Ascending aorta (tissue), 2 donors: ENCODE results near the gene FAF2. TPM values are rescaled to one million over a fixed set of nuclear protein-coding genes. Genes with fewer than 3 reads are reported as not detected.

Experiments
- DNase-seq, 2 donors: peaks; one replicate each; pipeline ENCODE4 v3.0.0-alpha.2; 2019; ENCODE audit warnings: low spot score in 2 of 2
- H3K27ac ChIP-seq, 2 donors: fragments of 200-600 bp; sonication (generic); one replicate each; pipeline ENCODE4 v1.5.1; 2016 to 2017; ENCODE audit warnings: mild to moderate bottlenecking in 1 of 2
- H3K27me3 ChIP-seq: fragments of 200-600 bp; sonication (generic); one replicate; pipeline ENCODE4 v1.5.1; 2017
- H3K36me3 ChIP-seq, 2 donors: fragments of 200-600 bp; sonication (generic); one replicate each; pipeline ENCODE4 v1.5.1; 2016
- H3K4me1 ChIP-seq, 2 donors: fragments of 200-600 bp; sonication (generic); one replicate each; pipeline ENCODE4 v1.5.1; 2016 to 2017; ENCODE audit warnings: mild to moderate bottlenecking in 1 of 2
- H3K4me3 ChIP-seq, 2 donors: fragments of 200-600 bp; sonication (generic); one replicate each; pipeline ENCODE4 v1.5.1; 2016 to 2017; ENCODE audit warnings: mild to moderate bottlenecking in 1 of 2
- H3K9me3 ChIP-seq, 2 donors: fragments of 200-600 bp; sonication (generic); one replicate each; pipeline ENCODE4 v1.5.1; 2016
- intact Hi-C: fragments of 100-400 bp; cut with DNase I; formaldehyde crosslinking; loops from one replicate; pipeline ENCODE4 v1.15.1; 2023
- total RNA-seq: library from RNA; depleted of rRNA; stranded (reverse); fragments of >200 nt; gene quantifications from one replicate; pipeline ENCODE4 v1.1.0, GENCODE V29; 2016
- TF ChIP-seq, protein P1 (sequence below), 3 experiments: fragments of 200-600 bp in 2 of 3; fragments of 450-650 bp in 1 of 3; sonication (generic) in 2 of 3; IDR thresholded peaks; one replicate each; pipeline ENCODE4 v1.5.1; 2016 to 2019; ENCODE audit warnings: antibody characterized with exemption in 3 of 3, mild to moderate bottlenecking in 1 of 3, moderate library complexity in 1 of 3

Gene FAF2
- total RNA-seq, 1 donor from 2014 or later: 18.7 TPM

- Histone ChIP-seq H3K36me3 (no peaks in the 10 kb centered on the region), H3K27me3 (no peaks in the 10 kb centered on the region), H3K4me3 (no peak overlapping the region), H3K4me1 (peaks cover 5 to 14% of the 10 kb centered on the region in 2 donors), H3K9me3 (peaks cover 0 to 3% of the 10 kb centered on the region in 2 donors), H3K27ac (no peak overlapping the region)
- TF ChIP-seq, protein P1, sequence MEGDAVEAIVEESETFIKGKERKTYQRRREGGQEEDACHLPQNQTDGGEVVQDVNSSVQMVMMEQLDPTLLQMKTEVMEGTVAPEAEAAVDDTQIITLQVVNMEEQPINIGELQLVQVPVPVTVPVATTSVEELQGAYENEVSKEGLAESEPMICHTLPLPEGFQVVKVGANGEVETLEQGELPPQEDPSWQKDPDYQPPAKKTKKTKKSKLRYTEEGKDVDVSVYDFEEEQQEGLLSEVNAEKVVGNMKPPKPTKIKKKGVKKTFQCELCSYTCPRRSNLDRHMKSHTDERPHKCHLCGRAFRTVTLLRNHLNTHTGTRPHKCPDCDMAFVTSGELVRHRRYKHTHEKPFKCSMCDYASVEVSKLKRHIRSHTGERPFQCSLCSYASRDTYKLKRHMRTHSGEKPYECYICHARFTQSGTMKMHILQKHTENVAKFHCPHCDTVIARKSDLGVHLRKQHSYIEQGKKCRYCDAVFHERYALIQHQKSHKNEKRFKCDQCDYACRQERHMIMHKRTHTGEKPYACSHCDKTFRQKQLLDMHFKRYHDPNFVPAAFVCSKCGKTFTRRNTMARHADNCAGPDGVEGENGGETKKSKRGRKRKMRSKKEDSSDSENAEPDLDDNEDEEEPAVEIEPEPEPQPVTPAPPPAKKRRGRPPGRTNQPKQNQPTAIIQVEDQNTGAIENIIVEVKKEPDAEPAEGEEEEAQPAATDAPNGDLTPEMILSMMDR (IDR thresholded peaks at IDR 0.05): no peak
- intact Hi-C loops: no loop called here
- DNase-seq: no peak
Observed at GRCh38 chr5:176469296-176469695, 21.1 kb downstream of the FAF2 start.

GRCh38 chr5:176470539-176470938 lies 22.4 kb downstream of the FAF2 start:
- Histone ChIP-seq H3K36me3 (peaks cover 0 to 5% of the 10 kb centered on the region in 2 donors), H3K27ac (no peak overlapping the region), H3K4me3 (no peak overlapping the region), H3K4me1 (peaks cover 5 to 12% of the 10 kb centered on the region in 2 donors), H3K9me3 (peaks cover 0 to 7% of the 10 kb centered on the region in 2 donors), H3K27me3 (no peaks in the 10 kb centered on the region)
- intact Hi-C loops: no loop called here
- TF ChIP-seq, protein P1 (IDR thresholded peaks at IDR 0.05): no peak
- DNase-seq: no peak

- no peaks in the 10 kb centered on the region for H3K27me3 ChIP-seq
- TF ChIP-seq, protein P1 (IDR thresholded peaks at IDR 0.05): no peak
- H3K4me3 ChIP-seq: no peak overlapping the region
Observed at GRCh38 chr5:176471098-176471497, 22.9 kb downstream of the FAF2 start.

GRCh38 chr5:176473335-176474006 lies 25.3 kb downstream of the FAF2 start:
- TF ChIP-seq, protein P1 (IDR thresholded peaks at IDR 0.05): no peak
- no peak for DNase-seq
- Histone ChIP-seq H3K27me3 (no peaks in the 10 kb centered on the region), H3K9me3 (peaks cover 0 to 7% of the 10 kb centered on the region in 2 donors), H3K36me3 (peaks cover 4 to 9% of the 10 kb centered on the region in 2 donors), H3K4me1 (peaks cover 5% of the 10 kb centered on the region in 2 donors), H3K27ac (peak overlapping the region in 1 of 2 donors; percentile 6), H3K4me3 (no peak overlapping the region)
- intact Hi-C loops: no loop called here

More at GRCh38 chr5:176471098-176471497, 22.9 kb downstream of the FAF2 start:
- Histone ChIP-seq H3K27ac (no peak overlapping the region), H3K9me3 (peaks cover 0 to 7% of the 10 kb centered on the region in 2 donors), H3K36me3 (peaks cover 4 to 9% of the 10 kb centered on the region in 2 donors), H3K4me1 (peaks cover 5 to 8% of the 10 kb centered on the region in 2 donors)
- no peak for DNase-seq
- intact Hi-C loops: no loop called here

DNA sequence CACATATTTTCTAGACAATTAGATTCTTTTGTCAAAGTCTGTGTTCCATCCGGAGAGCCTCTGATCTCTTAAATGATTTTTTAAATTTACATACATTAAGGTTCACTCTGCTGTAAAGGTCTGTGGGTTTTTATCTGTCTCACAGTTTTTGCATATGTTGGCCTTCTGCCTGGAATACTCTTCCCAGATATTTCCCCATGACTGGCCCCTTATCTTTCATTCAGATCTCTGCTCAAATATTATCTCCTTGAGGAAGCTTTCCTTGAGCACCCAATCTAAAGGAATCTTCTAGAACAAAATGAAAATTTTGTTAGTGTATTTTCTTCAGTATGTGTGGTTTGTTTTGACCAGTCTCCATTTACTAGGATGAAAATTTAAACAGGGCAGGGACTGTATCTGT lies 26.3 kb downstream of the FAF2 start:
- intact Hi-C loops: no loop called here
- H3K36me3 ChIP-seq: peaks cover 4 to 9% of the 10 kb centered on the region in 2 donors
- TF ChIP-seq, protein P1 (IDR thresholded peaks at IDR 0.05): no peak
- no peak for DNase-seq
- peaks cover 0 to 5% of the 10 kb centered on the region in 2 donors for H3K4me1 ChIP-seq
- H3K9me3 ChIP-seq: peaks cover 0 to 7% of the 10 kb centered on the region in 2 donors
- H3K27me3 ChIP-seq: no peaks in the 10 kb centered on the region
- H3K4me3 ChIP-seq: no peak overlapping the region
- H3K27ac ChIP-seq: no peak overlapping the region
